Adipocyte (in vitro differentiated cells): ENCODE measurements around the gene PNPLA7.
"Not testable (repeated sequence)": the region's sequence is repeated elsewhere in the genome, so short reads cannot be mapped to it uniquely, and the experiment has no call there.

Source experiments
- DNase-seq: peaks from one replicate; pipeline ENCODE4 v3.0.0-alpha.2; 2015; ENCODE audit warnings: low read depth
- H3K27me3 ChIP-seq: replicated peaks from 2 replicates; pipeline ENCODE4 v1.7.0; 2013; ENCODE audit warnings: mild to moderate bottlenecking, low read length, moderate library complexity; ENCODE audit not compliant: control insufficient read depth, insufficient read depth
- H3K36me3 ChIP-seq: 2 replicates; pipeline ENCODE4 v1.7.0; 2013; ENCODE audit warnings: low read length, mild to moderate bottlenecking, moderate library complexity; ENCODE audit not compliant: control insufficient read depth, insufficient read depth, severe bottlenecking
- H3K4me1 ChIP-seq: 2 replicates; pipeline ENCODE4 v1.7.0; 2013; ENCODE audit warnings: mild to moderate bottlenecking, low read length, moderate library complexity; ENCODE audit not compliant: control insufficient read depth, insufficient read depth
- H3K4me3 ChIP-seq: 2 replicates; pipeline ENCODE4 v1.7.0; 2013; ENCODE audit warnings: mild to moderate bottlenecking, low read length, moderate library complexity
- H3K9ac ChIP-seq: 2 replicates; pipeline ENCODE4 v1.7.0; 2013; ENCODE audit warnings: mild to moderate bottlenecking, low read length, moderate library complexity
- H3K9me3 ChIP-seq: 2 replicates; pipeline ENCODE4 v1.7.0; 2013; ENCODE audit warnings: mild to moderate bottlenecking, low read length, moderate library complexity; ENCODE audit not compliant: control insufficient read depth

Gene PNPLA7

DNA sequence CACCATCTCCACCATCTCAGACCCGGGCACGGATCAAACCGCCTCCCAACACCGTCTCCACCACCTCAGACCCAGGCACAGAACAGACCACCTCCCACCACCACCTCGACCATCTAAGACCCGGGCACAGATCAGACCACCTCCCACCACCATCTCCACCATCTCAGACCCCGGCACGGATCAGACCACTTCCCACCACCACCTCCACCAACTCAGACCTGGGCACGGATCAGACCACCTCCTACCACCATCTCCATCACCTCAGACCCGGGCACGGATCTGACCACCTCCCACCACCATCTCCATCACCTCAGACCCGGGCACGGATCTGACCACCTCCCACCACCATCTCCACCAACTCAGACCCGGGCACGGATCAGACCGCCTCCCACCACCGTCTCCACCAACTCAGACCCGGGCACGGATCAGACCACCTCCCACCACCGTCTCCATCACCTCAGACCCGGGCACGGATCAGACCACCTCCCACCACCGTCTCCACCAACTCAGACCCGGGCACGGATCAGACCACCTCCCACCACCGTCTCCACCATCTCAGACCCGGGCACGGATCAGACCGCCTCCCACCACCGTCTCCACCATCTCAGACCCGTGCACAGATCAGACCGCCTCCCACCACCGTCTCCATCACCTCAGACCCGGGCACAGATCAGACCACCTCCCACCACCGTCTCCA, 83.7 kb downstream of the PNPLA7 start:
- not testable (repeated sequence) for H3K4me1 ChIP-seq, H3K9me3 ChIP-seq, H3K4me3 ChIP-seq, H3K9ac ChIP-seq, H3K36me3 ChIP-seq, H3K27me3 ChIP-seq, DNase-seq

GRCh38 chr9:137465720-137466388, 84.3 kb downstream of the PNPLA7 start:
- Histone ChIP-seq H3K36me3 (peaks cover 3% of the 10 kb centered on the region), H3K4me1 (no peaks in the 10 kb centered on the region), H3K27me3 (no peaks in the 10 kb centered on the region), H3K4me3 (no peak overlapping the region), H3K9me3 (no peaks in the 10 kb centered on the region), H3K9ac (no peak overlapping the region)
- DNase-seq: no peak

- Histone ChIP-seq H3K4me3 (no peak overlapping the region), H3K9me3 (no peaks in the 10 kb centered on the region), H3K4me1 (no peaks in the 10 kb centered on the region), H3K27me3 (no peaks in the 10 kb centered on the region), H3K9ac (no peak overlapping the region), H3K36me3 (peaks cover 8% of the 10 kb centered on the region)
- no peak for DNase-seq
Measured at GRCh38 chr9:137465000-137465719, 85.0 kb downstream of the PNPLA7 start.

DNA sequence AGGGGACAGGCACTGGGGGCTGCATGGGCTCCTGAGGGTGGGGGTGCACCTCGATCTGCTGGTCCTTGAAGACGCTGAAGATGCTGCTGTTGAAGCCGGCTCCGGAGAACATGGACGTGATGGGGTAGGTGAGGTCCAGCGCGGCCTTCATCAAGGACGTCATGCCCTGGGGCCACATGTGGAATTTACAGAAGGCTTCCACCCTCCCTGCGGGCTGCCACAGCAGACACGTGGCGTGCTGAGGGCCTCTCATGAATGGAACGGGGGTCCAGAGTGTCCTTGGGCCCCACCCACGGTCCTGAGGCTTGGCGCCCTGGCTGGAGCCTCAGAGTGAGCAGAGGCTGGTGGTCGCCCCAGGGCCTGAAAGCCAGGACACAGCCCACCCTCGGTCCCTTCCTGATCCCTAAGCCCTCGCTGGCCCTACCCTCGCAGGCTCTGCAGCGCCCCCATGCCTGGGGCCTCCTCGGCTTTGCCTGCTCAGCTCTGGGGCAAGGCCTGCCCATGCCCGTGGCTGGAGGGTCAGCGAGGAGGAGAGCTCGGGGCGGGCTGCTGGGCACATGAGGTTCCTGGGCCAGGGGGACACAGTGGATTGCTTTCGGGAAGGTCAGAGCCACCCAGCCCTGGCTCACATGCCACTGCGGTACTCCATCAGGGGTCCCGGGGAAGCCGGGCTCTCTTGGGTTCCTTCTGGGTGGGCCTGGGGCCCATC, 85.8 kb downstream of the PNPLA7 start:
- Histone ChIP-seq H3K4me3 (no peak overlapping the region), H3K27me3 (no peaks in the 10 kb centered on the region), H3K4me1 (peaks cover 3% of the 10 kb centered on the region), H3K9ac (no peak overlapping the region), H3K9me3 (no peaks in the 10 kb centered on the region), H3K36me3 (peaks cover 8% of the 10 kb centered on the region)
- DNase-seq: no peak

DNA sequence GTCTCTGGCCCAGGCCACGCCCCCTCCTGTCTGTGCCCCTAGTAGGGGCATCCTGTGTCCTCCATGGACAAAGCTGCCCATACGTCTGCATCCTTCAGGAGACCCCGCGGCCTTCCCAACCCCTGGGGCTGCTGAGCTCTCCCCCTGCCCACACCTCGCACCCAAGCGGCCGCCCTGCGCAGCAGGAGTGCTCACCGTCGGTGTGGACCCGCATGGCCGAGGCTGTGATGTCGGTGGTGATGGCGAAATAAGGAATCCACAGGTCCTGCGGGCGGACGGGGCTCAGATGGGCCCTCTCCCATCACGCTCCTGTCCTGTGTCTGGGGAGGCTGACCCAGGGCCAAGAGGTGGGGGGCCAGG, 86.3 kb downstream of the PNPLA7 start:
- H3K4me1 ChIP-seq: peaks cover 4% of the 10 kb centered on the region
- no peak for DNase-seq
- no peak overlapping the region for H3K9ac ChIP-seq
- H3K9me3 ChIP-seq: no peaks in the 10 kb centered on the region
- H3K36me3 ChIP-seq: peaks cover 8% of the 10 kb centered on the region
- no peak overlapping the region for H3K4me3 ChIP-seq
- H3K27me3 ChIP-seq: no peaks in the 10 kb centered on the region

GRCh38 chr9:137462986-137463930, 86.9 kb downstream of the PNPLA7 start:
- H3K27me3 ChIP-seq: no peaks in the 10 kb centered on the region
- DNase-seq: no peak
- H3K36me3 ChIP-seq: peaks cover 8% of the 10 kb centered on the region
- H3K4me3 ChIP-seq: no peak overlapping the region
- no peak overlapping the region for H3K9ac ChIP-seq
- no peaks in the 10 kb centered on the region for H3K9me3 ChIP-seq
- peaks cover 4% of the 10 kb centered on the region for H3K4me1 ChIP-seq

GRCh38 chr9:137462396-137462985, 87.7 kb downstream of the PNPLA7 start:
- H3K9ac ChIP-seq: no peak overlapping the region
- H3K27me3 ChIP-seq: no peaks in the 10 kb centered on the region
- H3K36me3 ChIP-seq: peaks cover 9% of the 10 kb centered on the region
- peaks cover 4% of the 10 kb centered on the region for H3K4me1 ChIP-seq
- no peaks in the 10 kb centered on the region for H3K9me3 ChIP-seq
- no peak overlapping the region for H3K4me3 ChIP-seq
- no peak for DNase-seq

GRCh38 chr9:137461663-137462395, 88.4 kb downstream of the PNPLA7 start:
- H3K4me3 ChIP-seq: no peak overlapping the region
- no peaks in the 10 kb centered on the region for H3K27me3 ChIP-seq
- peaks cover 8% of the 10 kb centered on the region for H3K4me1 ChIP-seq
- no peaks in the 10 kb centered on the region for H3K9me3 ChIP-seq
- peak; percentile 54 for DNase-seq
- no peak overlapping the region for H3K9ac ChIP-seq
- H3K36me3 ChIP-seq: peaks cover 13% of the 10 kb centered on the region

DNA sequence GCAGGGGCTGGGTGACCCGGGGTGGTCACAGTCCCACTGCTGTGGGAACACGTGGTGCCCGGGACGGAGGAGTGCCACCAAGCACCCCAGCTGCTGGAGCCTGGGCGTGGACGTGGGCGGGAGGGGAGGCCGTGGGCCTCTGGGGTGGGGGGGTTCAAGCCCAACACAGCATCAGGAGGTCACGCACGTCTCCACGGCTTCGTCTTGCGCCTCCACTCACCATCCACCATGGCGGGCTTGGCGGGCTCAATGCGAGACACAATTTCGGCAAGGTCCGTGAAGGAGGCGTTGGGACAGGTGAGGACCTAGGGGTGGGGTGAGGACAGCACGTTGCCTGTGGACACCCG, 88.9 kb downstream of the PNPLA7 start:
- Histone ChIP-seq H3K4me1 (peaks cover 13% of the 10 kb centered on the region), H3K4me3 (no peak overlapping the region), H3K9ac (no peak overlapping the region), H3K36me3 (peaks cover 13% of the 10 kb centered on the region), H3K9me3 (no peaks in the 10 kb centered on the region), H3K27me3 (no peaks in the 10 kb centered on the region)
- DNase-seq: no peak
